GM18526 (cell line): Measurements from ENCODE around the gene TMEM52.
A peak's percentile ranks its signal among the peaks of the same experiment; 100 is the strongest.

ENCODE experiments used
- POLR2A ChIP-seq: IDR thresholded peaks from 3 replicates; pipeline ENCODE4 v1.6.1; 2011; ENCODE audit not compliant: insufficient read length; ENCODE audit errors: extremely low read depth

Gene TMEM52

DNA sequence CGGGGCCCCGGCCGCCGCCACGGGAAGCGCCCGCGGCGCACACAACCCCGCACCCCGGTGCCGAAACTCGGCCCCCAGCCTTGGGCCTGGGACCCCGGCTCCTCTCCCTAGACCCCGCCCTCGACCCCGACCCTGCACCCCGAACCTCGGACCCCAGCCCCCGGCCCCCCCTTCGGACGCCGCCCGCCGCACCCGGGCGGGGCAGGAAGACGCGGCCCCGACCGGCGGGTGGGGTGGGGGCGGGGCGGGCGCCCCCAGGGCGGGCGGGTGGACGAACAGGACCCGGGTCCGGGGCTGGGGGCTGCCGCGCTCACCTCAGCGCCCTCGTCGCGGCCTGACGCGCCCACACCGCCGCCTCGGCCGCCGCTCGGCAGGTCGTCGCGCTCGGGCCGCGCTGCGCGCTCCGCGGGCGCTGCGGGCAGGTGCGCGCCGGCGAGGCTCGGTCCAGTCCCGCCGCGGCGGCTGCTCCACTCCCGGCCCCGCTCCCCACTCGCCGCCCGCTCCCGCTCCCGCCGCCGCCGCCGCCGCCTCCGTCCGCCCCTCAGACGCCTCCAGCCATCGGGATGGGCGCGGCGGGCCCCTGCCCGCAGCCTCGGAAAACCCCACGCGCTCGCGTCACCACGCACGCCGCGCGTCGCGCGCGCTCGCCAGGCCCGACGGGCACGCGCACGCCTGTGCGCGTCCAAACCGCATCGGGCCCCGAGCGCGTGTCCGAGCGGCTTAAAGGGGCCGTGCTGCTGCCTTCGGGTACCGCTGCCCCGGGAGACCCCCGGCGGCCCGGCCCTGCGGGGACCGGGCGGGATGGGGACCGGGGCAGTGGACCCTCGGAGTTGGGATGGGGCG, 28.4 kb downstream of the TMEM52 start, which contains the start of gene GNB1:
GNB1 (minus strand) TSS at position 582 of the 843 bp plus-strand sequence. CDS start 65,634 bp downstream, outside the sequence.
- TF ChIP-seq POLR2A = peak; percentile 77

DNA sequence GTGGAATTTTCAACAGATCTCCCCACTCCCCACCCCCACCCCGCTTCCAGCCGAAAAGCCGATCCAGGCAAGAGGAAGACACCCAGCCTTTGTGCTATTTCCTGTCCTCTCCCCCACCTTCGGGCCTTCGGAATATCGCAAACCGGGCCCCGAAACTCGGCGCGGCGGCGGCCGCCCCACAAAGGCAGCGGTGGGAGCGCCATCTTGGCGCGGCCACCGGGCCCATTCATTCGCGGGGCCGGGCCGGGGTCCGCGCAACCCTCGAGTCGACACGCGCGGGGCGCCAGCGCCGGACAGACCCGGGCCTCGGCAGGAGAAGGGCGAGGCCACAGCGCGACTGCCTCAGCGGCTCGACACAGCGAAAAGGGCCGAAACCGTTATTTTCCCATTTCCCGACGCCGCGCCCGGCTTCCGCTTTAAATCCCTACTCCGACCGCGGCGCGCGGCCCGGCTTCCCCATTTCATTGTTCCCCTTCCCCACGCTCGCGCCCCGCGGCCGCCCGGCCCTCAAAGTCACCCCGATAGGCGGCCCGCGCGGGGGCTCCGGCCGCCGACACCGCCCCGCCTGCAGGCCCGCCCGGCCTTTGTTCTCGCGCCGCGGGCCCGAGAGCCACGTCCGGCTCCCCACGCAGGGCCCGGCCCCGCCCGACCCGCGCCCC, 29.1 kb downstream of the TMEM52 start:
- TF ChIP-seq POLR2A = no peak

DNA sequence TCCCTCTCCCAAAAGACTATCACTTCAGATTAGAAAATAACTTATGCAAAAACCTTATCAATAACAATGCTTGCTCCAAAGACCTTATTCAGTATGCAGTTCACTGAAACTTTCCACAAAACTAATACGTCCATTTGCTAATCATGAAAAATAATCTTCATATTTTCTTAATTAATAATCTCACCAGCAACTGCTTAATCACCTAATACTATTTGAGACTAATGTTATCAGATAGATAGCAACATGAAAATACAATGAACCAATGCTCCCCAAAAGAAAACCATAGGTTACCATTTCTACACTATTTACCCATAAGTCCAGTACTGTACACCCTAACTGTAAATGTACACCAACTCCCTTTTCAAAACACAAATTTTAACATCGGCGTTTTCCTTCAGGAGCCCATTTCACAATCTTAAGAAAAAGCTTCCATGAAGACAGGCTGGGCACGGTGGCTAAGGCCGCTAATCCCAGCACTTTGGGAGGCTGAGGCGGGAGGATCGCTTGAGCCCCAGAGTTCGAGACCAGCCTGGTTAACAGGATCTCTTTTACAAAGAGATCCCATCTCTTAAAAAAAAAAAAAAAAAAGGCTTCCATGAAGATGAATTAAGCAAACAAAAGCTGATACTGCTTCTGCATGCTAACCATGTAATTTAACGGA, 29.9 kb downstream of the TMEM52 start:
- no peak for TF ChIP-seq POLR2A

DNA sequence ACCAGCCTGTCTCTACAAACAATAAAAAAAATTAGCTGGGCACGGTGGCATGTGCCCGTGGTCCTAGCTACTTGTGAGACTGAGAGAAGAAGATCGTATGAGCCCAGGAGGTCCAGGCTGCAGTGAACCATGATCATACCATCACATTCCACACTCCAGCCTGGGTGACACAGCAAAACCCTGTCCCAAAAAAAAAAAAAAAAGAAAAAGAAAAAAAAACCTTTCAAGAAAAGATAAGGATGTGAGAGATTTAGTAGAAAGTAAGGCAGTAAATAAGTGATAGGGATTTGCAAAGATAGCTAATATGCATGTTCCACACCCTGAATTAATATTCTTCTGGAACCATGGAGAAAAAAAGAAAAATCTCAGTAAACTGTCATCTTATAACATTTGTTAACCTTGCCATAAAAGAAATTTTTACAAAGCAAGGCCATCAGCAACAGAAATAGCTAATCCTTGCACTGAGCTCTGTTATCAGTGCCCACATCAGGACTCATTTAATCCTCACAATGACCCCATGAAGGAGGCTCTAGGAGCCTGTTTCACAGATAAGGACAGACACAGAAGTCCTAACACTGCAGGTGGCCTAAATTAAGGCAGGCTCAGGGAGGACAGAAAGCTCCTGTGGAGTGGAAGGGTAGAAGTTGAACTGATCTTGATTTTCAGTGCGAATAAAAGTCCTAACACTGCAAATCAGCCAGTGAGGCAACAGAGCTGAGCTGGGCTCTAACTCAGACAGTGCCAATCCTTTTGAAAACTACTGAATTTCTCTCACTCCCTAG, 35.8 kb downstream of the TMEM52 start:
- TF ChIP-seq POLR2A = no peak

DNA sequence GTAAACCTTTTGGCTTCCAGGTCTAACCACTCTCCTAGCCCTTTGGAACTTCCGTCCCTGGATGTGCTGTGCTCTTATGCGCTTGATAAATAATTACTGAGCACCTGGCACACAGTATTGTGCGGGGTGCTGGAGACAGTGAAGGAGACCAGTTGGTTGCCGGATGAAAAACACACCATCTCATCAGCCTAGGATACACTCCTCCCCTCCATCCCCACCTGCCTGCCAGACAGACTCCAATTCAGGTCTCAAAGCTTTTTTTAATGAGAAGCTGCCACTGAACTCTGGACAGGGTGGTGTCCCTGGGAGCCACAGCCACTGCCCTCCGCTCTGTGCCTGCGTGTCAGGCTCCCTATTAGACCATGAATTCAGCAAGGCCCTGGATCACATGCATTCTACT, 37.4 kb downstream of the TMEM52 start:
- TF ChIP-seq POLR2A = no peak

DNA sequence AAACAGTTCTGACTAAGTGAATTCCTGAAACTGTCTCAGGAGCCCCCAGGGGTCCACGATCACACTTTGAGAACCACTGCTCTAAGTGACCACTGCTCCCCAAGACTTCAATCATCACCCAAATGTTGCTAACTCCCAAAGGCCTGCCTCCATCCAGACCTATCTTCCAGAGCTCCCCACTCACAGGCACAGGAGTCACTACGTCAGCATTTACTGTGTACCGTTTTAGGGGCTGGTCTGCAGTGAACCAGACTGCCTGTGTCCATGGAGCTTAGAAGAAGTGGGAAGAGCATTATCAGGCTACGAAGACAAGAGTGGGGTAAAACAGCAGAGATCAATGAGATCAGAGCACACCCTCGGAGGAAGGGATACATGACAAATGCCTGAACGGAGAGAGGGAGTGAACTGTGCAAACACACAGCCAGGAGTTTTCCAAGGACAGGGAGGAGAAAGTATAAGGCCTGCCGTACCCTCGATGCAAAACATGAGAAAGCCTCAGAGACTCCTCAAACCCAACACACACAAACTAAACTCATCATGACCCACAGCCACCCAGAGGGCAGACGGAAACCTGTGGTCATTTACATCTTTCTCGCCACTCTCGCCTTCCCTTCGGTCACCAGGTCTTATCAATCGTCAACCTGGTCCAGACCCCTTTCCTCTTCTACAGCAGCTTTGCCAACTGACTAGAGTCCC, 38.3 kb downstream of the TMEM52 start:
- TF ChIP-seq POLR2A = no peak

DNA sequence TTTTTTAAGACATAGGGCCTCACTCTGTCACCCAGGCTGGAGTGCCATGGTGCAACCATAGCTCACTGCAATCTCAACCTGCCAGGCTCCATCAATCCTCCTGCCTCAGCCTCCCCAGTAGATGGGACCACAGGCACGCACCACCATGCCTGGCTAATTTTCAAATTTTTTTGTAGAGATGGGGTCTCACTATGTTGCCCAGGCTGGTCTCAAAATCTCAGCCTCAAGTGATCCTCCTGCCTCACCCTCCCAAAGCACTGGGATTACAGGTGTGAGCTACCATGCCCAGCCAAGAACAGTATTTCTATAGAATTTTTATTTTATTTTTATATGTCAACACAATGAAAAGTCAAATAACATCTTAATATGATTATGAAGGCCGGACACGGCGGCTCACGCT, 39.1 kb downstream of the TMEM52 start:
- TF ChIP-seq POLR2A = no peak

DNA sequence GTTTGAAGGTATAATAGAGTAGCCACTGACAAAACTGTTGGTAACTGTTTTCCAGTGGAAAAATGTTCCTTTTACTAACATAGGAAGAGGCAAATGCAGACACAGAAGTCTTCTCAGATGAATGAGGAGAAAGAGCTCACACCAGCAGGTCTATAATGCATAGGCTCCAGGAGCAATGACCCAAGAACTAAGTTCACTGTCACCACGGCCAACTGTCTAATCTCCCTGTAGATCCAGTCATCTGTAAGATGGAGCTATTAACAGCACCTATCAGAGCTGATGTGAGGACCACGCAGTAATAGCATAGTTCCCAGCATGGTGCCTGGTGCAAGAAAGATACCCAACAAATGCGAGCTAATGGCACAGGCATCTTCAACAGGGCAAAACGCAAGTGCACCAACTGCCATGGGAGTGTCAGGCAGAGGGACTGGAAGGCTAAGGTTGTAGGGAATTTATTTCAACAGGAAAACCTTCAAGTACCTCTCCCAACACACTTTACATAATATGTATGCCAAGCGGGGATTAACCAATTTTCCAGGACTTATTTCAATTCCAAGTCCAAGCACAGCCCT, 41.1 kb downstream of the TMEM52 start:
- no peak for TF ChIP-seq POLR2A

DNA sequence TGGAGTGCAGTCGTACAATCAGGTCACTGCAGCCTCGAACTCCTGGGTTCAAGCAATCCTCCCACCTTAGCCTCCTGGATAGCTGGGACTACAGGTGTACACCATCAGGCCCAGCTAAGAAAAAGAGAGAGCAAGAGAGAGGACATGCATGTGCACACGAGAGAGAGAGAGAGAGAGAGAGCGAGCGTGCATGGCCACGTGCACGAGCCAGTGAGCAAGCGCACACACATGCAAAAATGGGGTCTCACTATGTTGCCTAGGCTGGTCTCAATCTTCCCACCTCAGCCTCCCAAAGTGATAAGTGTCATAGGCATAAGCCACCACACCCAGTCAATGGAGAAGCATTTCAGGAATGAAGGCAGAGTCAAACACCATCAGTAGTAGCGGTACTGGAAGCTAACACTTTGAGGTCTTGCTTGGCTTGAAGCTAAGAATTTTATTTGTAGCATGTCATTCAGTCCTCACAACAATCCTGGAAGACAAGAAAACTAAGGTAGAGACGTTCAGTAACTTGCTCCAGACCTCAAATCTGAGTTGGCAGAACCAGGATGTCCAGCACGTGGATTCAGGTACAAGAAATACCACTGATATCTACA, 42.6 kb downstream of the TMEM52 start:
- TF ChIP-seq POLR2A = no peak

DNA sequence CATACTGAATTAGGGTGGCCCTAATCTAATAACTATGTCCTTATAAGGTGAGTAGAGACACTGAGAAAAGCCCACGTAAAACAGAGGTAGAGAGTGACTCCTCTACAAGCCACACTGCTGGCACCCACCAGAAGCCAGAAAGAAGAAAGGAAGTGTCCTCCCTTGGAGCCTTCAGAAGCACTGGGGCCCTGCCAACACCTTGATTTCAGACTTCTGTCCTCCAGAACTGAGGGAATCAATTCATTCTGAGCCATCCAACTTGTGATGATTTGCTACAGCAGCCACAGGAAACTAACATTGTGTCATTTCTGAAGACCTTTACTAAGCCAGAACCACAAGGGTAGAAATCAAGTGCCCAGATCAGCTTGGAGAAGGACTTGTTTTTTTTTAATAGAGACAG, 43.1 kb downstream of the TMEM52 start:
- TF ChIP-seq POLR2A = no peak

DNA sequence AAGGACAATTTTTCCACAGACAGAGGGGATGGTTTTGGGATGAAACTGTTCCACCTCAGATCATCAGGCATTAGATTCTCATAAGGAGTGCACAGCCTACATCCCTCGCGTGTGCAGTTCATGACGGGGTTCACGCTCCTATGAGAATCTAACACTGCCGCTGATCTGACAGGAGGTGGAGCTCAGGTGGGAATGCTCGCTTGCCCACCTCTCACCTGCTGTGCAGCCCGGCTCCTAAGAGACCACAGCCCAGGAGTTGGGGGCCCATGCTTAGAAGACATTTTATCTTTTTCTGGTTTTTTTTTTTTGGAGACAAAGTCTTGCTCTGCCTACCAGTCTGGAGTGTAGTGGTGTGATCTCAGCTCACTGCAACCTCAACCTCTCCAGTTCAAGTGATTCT, 44.2 kb downstream of the TMEM52 start:
- TF ChIP-seq POLR2A = no peak

DNA sequence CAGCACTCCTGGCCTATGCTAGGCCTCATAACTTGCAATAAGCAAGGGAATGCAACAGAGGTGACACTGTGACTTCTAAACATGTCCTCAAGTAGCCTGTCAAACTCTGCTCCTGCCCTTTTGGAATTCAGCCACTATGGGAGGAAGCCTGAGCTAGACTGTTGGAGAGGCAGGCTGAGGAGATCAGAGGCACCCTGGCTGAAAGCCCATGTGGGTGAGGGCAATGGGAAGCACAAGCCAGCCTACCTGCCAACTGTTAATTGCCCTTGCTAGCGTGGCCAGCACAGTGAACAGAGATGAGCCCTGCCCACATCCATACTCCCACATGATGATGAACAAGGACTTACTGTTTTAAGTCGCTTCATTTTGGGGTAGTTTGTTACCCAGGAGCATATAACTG, 45.9 kb downstream of the TMEM52 start:
- no peak for TF ChIP-seq POLR2A

DNA sequence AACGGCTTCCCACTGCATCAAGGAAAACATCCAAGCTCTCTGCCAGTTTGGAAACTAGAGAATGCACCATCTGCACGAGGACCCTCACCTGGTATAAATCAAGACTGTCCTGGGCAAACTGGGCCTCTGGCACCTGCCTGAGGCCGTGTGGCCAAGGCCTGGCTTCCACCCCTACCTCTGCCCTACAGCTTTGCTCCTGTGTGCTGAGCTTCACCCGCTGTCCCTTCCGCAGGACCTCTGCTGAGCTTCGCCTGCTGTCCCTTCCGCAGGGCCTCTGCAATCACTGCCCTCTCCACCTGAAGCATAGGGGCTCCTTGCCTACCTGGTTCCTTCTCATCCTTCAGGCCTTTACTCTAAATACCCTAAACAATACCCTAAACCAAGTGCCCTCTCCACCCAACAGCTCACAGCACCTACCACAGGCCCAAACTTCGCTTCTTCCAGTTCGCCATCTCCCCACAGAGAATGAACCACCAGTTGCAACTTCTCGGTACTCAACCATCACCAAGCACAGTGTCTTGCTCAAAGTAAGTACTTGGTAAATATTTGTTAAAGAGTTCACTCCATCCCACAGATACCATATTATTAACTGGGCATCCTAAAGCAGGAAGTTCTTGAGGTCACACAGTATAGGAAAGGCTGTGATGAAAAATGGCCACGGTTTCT, 46.6 kb downstream of the TMEM52 start:
- no peak for TF ChIP-seq POLR2A

DNA sequence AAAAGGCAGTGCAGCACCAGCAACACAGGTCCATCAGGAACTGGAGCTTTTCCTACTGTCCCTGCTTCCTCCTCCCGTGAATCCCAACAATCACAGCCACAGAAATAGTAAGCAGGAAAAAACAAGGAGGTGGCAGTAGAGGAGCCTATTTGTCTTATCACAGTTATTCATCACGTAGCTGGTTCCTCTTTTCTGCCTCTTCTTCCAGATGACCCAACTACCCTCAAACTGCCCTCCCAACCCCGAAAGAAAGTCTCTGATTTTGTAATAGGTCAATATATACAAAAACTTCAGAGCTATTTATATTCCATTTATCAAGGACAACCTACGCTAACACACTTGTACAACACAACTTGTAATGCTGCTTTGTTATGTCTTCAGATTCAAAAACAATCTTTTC, 49.6 kb downstream of the TMEM52 start:
- no peak for TF ChIP-seq POLR2A
